ENCODE measurements around the gene IMPACT. TPM values are rescaled to one million over a fixed set of nuclear protein-coding genes. Genes with fewer than 3 reads are reported as not detected.

IMPACT gene
- total RNA-seq (15.3 and 15.6 TPM in 2 replicates), polyA plus RNA-seq (27.6 and 33.5 TPM in 2 replicates)

- no peak for TF ChIP-seq CTCF (IDR thresholded peaks at IDR 0.05; ENCODE audit: low read depth, low read length)
- peak within 1 kb of the TSS; percentile 93 for H3K27ac ChIP-seq
- H3K4me1 ChIP-seq (ENCODE audit: low read depth), result peaks cover 9% of the 10 kb centered on the region
- H3K9me3 ChIP-seq (ENCODE audit: low read depth), result no peaks in the 10 kb centered on the region
- peaks cover 31% of the 10 kb centered on the region for H3K27me3 ChIP-seq
- H3K36me3 ChIP-seq, result no peaks in the 10 kb centered on the region
- H3K4me3 ChIP-seq, result peak within 1 kb of the TSS; percentile 49
- DNase-seq (ENCODE audit: low read depth in 1 of 2, low spot score in 1 of 2), result peak; percentile 91 to 92
Observed at GRCh38 chr18:24426398-24427294, at the start of gene IMPACT. TSS of gene IMPACT (plus strand) at chr18:24426670. CDS start at chr18:24426757, 87 bp downstream.

GRCh38 chr18:24378598-24378997 is 47.9 kb upstream of the IMPACT start:
- Histone ChIP-seq H3K4me1 (ENCODE audit: low read depth) (no peaks in the 10 kb centered on the region), H3K36me3 (no peaks in the 10 kb centered on the region), H3K4me3 (no peak overlapping the region), H3K27ac (no peak overlapping the region), H3K9me3 (ENCODE audit: low read depth) (no peaks in the 10 kb centered on the region), H3K27me3 (no peaks in the 10 kb centered on the region)
- no peak for DNase-seq (ENCODE audit: low read depth in 1 of 2, low spot score in 1 of 2)
- TF ChIP-seq CTCF (IDR thresholded peaks at IDR 0.05; ENCODE audit: low read depth, low read length), result no peak

GRCh38 chr18:24380163-24380747 is 46.2 kb upstream of the IMPACT start:
- no peak overlapping the region for H3K4me3 ChIP-seq
- no peaks in the 10 kb centered on the region for H3K27me3 ChIP-seq
- no peaks in the 10 kb centered on the region for H3K9me3 ChIP-seq (ENCODE audit: low read depth)
- no peaks in the 10 kb centered on the region for H3K4me1 ChIP-seq (ENCODE audit: low read depth)
- no peak for DNase-seq (ENCODE audit: low read depth in 1 of 2, low spot score in 1 of 2)
- H3K36me3 ChIP-seq, result no peaks in the 10 kb centered on the region
- no peak for TF ChIP-seq CTCF (IDR thresholded peaks at IDR 0.05; ENCODE audit: low read depth, low read length)
- H3K27ac ChIP-seq, result no peak overlapping the region

GRCh38 chr18:24381126-24381525 is 45.3 kb upstream of the IMPACT start:
- Histone ChIP-seq H3K9me3 (ENCODE audit: low read depth) (no peaks in the 10 kb centered on the region), H3K27ac (no peak overlapping the region), H3K36me3 (no peaks in the 10 kb centered on the region), H3K27me3 (no peaks in the 10 kb centered on the region), H3K4me3 (no peak overlapping the region), H3K4me1 (ENCODE audit: low read depth) (no peaks in the 10 kb centered on the region)
- no peak for TF ChIP-seq CTCF (IDR thresholded peaks at IDR 0.05; ENCODE audit: low read depth, low read length)
- DNase-seq (ENCODE audit: low read depth in 1 of 2, low spot score in 1 of 2), result no peak

GRCh38 chr18:24386681-24387080 is 39.8 kb upstream of the IMPACT start:
- no peak for TF ChIP-seq CTCF (IDR thresholded peaks at IDR 0.05; ENCODE audit: low read depth, low read length)
- Histone ChIP-seq H3K36me3 (no peaks in the 10 kb centered on the region), H3K4me3 (no peak overlapping the region)

More at GRCh38 chr18:24386681-24387080, 39.8 kb upstream of the IMPACT start:
- Histone ChIP-seq H3K4me1 (ENCODE audit: low read depth) (no peaks in the 10 kb centered on the region), H3K9me3 (ENCODE audit: low read depth) (no peaks in the 10 kb centered on the region), H3K27ac (no peak overlapping the region), H3K27me3 (no peaks in the 10 kb centered on the region)
- no peak for DNase-seq (ENCODE audit: low read depth in 1 of 2, low spot score in 1 of 2)
